Measurements from ENCODE around the gene MME. TPM values are rescaled to one million over a fixed set of nuclear protein-coding genes. Genes with fewer than 3 reads are reported as not detected.

The MME gene
- total RNA-seq, 1 donor: 102 TPM

GRCh38 chr3:155164306-155164705 is 84.2 kb downstream of the MME start:
- H3K4me3 ChIP-seq (ENCODE audit: insufficient read depth, low read length): no peak overlapping the region
- no peak overlapping the region for H3K4me2 ChIP-seq (ENCODE audit: insufficient read depth, low read length)
- H3K36me3 ChIP-seq (ENCODE audit: insufficient read depth, low read length): no peaks in the 10 kb centered on the region
- H2AFZ ChIP-seq (ENCODE audit: low read length): no peak overlapping the region
- H3K27ac ChIP-seq (ENCODE audit: low read depth, low read length): no peak overlapping the region
- H3K4me1 ChIP-seq (ENCODE audit: insufficient read depth, low read length): no peaks in the 10 kb centered on the region
- no peak for DNase-seq (ENCODE audit: insufficient read length, low spot score, missing footprints)
- no peaks in the 10 kb centered on the region for H3K79me2 ChIP-seq (ENCODE audit: insufficient read depth, low read length)
- no peaks in the 10 kb centered on the region for H3K9me3 ChIP-seq (ENCODE audit: low read depth, low read length)
- TF ChIP-seq, protein P1, sequence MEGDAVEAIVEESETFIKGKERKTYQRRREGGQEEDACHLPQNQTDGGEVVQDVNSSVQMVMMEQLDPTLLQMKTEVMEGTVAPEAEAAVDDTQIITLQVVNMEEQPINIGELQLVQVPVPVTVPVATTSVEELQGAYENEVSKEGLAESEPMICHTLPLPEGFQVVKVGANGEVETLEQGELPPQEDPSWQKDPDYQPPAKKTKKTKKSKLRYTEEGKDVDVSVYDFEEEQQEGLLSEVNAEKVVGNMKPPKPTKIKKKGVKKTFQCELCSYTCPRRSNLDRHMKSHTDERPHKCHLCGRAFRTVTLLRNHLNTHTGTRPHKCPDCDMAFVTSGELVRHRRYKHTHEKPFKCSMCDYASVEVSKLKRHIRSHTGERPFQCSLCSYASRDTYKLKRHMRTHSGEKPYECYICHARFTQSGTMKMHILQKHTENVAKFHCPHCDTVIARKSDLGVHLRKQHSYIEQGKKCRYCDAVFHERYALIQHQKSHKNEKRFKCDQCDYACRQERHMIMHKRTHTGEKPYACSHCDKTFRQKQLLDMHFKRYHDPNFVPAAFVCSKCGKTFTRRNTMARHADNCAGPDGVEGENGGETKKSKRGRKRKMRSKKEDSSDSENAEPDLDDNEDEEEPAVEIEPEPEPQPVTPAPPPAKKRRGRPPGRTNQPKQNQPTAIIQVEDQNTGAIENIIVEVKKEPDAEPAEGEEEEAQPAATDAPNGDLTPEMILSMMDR (IDR thresholded peaks at IDR 0.05; ENCODE audit: extremely low read depth, low read depth, low read length): no peak
- no peaks in the 10 kb centered on the region for H3K27me3 ChIP-seq (ENCODE audit: insufficient read depth, low read length)
- H4K20me1 ChIP-seq (ENCODE audit: insufficient read depth, low read length): no peaks in the 10 kb centered on the region

DNA sequence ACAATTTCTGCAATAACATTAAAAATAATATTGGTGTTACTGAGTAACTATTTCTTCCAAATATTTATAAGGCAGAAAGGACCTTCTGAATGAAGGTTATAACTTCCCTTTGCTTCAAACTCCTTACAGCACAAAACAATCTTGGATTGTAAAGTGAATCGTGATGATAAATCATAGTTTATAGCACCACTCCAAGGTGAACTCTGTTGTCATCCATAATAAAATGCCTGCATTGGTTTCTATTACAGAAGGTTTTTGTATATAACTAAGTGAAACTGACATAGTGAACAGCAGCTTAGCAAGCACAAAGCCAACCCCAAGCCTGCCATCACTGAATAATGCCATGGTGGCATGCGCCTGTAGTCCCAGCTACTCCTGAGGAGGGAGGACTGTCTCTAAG is 86.3 kb downstream of the MME start:
- no peak for DNase-seq (ENCODE audit: insufficient read length, low spot score, missing footprints)
- Histone ChIP-seq H3K79me2 (ENCODE audit: insufficient read depth, low read length) (no peaks in the 10 kb centered on the region), H3K4me2 (ENCODE audit: insufficient read depth, low read length) (no peak overlapping the region), H3K4me1 (ENCODE audit: insufficient read depth, low read length) (no peaks in the 10 kb centered on the region), H3K27ac (ENCODE audit: low read depth, low read length) (no peak overlapping the region), H3K9me3 (ENCODE audit: low read depth, low read length) (no peaks in the 10 kb centered on the region), H4K20me1 (ENCODE audit: insufficient read depth, low read length) (no peaks in the 10 kb centered on the region), H3K27me3 (ENCODE audit: insufficient read depth, low read length) (no peaks in the 10 kb centered on the region), H3K36me3 (ENCODE audit: insufficient read depth, low read length) (no peaks in the 10 kb centered on the region), H2AFZ (ENCODE audit: low read length) (no peak overlapping the region), H3K4me3 (ENCODE audit: insufficient read depth, low read length) (no peak overlapping the region)
- TF ChIP-seq, protein P1 (IDR thresholded peaks at IDR 0.05; ENCODE audit: extremely low read depth, low read depth, low read length): no peak

- Histone ChIP-seq H4K20me1 (ENCODE audit: insufficient read depth, low read length) (no peaks in the 10 kb centered on the region), H2AFZ (ENCODE audit: low read length) (no peak overlapping the region), H3K79me2 (ENCODE audit: insufficient read depth, low read length) (no peaks in the 10 kb centered on the region), H3K9me3 (ENCODE audit: low read depth, low read length) (no peaks in the 10 kb centered on the region), H3K4me1 (ENCODE audit: insufficient read depth, low read length) (no peaks in the 10 kb centered on the region), H3K4me2 (ENCODE audit: insufficient read depth, low read length) (no peak overlapping the region), H3K36me3 (ENCODE audit: insufficient read depth, low read length) (no peaks in the 10 kb centered on the region), H3K4me3 (ENCODE audit: insufficient read depth, low read length) (no peak overlapping the region), H3K27me3 (ENCODE audit: insufficient read depth, low read length) (no peaks in the 10 kb centered on the region), H3K27ac (ENCODE audit: low read depth, low read length) (no peak overlapping the region)
- no peak for DNase-seq (ENCODE audit: insufficient read length, low spot score, missing footprints)
- TF ChIP-seq, protein P1 (IDR thresholded peaks at IDR 0.05; ENCODE audit: extremely low read depth, low read depth, low read length): no peak
Measured at GRCh38 chr3:155169197-155169596, 89.1 kb downstream of the MME start.

DNA sequence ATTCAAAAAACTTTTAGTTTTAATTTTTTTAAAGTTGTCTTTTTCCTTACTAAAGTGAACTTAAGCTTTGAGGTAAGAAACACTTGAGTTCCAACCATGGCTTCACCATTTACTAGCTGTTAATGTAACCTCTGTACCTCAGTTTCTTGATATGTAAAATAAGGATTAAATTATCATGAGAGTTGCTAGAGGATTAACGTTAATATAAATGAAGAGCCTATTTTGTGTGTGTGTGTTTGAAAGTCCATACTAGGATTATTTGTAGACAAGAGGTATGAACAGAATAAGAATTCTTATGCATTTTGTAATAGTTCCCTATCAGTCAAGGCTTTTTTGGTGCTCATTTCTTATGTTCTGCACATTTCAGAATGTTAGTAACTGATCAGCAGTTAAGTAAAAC is 93.7 kb downstream of the MME start:
- Histone ChIP-seq H3K27me3 (ENCODE audit: insufficient read depth, low read length) (no peaks in the 10 kb centered on the region), H3K4me1 (ENCODE audit: insufficient read depth, low read length) (no peaks in the 10 kb centered on the region), H3K9me3 (ENCODE audit: low read depth, low read length) (no peaks in the 10 kb centered on the region), H3K79me2 (ENCODE audit: insufficient read depth, low read length) (no peaks in the 10 kb centered on the region), H3K36me3 (ENCODE audit: insufficient read depth, low read length) (no peaks in the 10 kb centered on the region), H3K27ac (ENCODE audit: low read depth, low read length) (no peak overlapping the region), H2AFZ (ENCODE audit: low read length) (no peak overlapping the region), H3K4me2 (ENCODE audit: insufficient read depth, low read length) (no peak overlapping the region), H4K20me1 (ENCODE audit: insufficient read depth, low read length) (no peaks in the 10 kb centered on the region), H3K4me3 (ENCODE audit: insufficient read depth, low read length) (no peak overlapping the region)
- no peak for DNase-seq (ENCODE audit: insufficient read length, low spot score, missing footprints)
- TF ChIP-seq, protein P1 (IDR thresholded peaks at IDR 0.05; ENCODE audit: extremely low read depth, low read depth, low read length): no peak
